ENCODE data around the gene RHOA.

The RHOA gene

DNA sequence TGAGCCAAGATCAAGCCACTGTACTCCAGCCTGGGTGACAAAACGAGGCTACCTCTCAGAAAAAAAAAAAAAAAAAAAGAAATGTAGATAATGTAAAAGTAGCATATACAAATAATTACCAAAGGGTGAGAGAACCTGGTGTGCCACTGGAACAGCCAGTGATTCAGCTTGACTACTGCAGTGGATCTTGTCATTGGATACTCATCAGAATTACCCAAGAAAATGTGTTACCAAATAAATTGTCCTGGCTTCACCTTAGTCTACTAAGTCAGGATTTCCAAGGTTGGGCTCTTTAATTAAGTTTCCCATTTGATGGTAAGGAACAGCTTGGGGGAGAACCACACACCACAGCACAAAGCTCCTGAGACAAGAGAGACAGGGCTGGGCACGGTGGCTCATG, 15.8 kb upstream of the RHOA start:
- no peak for DNase-seq (ENCODE audit: low read depth in 1 of 2, low spot score in 1 of 2)
- Histone ChIP-seq H3K4me3 (replicated peaks; ENCODE audit: insufficient read depth, low read length) (no peak overlapping the region), H3K27ac (replicated peaks) (no peak overlapping the region), H3K27me3 (ENCODE audit: insufficient read depth, poor library complexity, severe bottlenecking) (no peaks in the 10 kb centered on the region)
- TF ChIP-seq, protein P1, sequence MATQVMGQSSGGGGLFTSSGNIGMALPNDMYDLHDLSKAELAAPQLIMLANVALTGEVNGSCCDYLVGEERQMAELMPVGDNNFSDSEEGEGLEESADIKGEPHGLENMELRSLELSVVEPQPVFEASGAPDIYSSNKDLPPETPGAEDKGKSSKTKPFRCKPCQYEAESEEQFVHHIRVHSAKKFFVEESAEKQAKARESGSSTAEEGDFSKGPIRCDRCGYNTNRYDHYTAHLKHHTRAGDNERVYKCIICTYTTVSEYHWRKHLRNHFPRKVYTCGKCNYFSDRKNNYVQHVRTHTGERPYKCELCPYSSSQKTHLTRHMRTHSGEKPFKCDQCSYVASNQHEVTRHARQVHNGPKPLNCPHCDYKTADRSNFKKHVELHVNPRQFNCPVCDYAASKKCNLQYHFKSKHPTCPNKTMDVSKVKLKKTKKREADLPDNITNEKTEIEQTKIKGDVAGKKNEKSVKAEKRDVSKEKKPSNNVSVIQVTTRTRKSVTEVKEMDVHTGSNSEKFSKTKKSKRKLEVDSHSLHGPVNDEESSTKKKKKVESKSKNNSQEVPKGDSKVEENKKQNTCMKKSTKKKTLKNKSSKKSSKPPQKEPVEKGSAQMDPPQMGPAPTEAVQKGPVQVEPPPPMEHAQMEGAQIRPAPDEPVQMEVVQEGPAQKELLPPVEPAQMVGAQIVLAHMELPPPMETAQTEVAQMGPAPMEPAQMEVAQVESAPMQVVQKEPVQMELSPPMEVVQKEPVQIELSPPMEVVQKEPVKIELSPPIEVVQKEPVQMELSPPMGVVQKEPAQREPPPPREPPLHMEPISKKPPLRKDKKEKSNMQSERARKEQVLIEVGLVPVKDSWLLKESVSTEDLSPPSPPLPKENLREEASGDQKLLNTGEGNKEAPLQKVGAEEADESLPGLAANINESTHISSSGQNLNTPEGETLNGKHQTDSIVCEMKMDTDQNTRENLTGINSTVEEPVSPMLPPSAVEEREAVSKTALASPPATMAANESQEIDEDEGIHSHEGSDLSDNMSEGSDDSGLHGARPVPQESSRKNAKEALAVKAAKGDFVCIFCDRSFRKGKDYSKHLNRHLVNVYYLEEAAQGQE (IDR thresholded peaks at IDR 0.05; ENCODE audit: insufficient replicate concordance, low read depth), result no peak
- TF ChIP-seq, protein P2, sequence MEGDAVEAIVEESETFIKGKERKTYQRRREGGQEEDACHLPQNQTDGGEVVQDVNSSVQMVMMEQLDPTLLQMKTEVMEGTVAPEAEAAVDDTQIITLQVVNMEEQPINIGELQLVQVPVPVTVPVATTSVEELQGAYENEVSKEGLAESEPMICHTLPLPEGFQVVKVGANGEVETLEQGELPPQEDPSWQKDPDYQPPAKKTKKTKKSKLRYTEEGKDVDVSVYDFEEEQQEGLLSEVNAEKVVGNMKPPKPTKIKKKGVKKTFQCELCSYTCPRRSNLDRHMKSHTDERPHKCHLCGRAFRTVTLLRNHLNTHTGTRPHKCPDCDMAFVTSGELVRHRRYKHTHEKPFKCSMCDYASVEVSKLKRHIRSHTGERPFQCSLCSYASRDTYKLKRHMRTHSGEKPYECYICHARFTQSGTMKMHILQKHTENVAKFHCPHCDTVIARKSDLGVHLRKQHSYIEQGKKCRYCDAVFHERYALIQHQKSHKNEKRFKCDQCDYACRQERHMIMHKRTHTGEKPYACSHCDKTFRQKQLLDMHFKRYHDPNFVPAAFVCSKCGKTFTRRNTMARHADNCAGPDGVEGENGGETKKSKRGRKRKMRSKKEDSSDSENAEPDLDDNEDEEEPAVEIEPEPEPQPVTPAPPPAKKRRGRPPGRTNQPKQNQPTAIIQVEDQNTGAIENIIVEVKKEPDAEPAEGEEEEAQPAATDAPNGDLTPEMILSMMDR (IDR thresholded peaks at IDR 0.05; ENCODE audit: insufficient read depth, low read length), result no peak
- TF ChIP-seq GABPA (IDR thresholded peaks at IDR 0.05; ENCODE audit: low read depth) (no peak), POLR2AphosphoS5 (IDR thresholded peaks at IDR 0.05; ENCODE audit: low read depth) (no peak), SPI1 (IDR thresholded peaks at IDR 0.05; ENCODE audit: borderline replicate concordance, low read depth) (no peak)

DNA sequence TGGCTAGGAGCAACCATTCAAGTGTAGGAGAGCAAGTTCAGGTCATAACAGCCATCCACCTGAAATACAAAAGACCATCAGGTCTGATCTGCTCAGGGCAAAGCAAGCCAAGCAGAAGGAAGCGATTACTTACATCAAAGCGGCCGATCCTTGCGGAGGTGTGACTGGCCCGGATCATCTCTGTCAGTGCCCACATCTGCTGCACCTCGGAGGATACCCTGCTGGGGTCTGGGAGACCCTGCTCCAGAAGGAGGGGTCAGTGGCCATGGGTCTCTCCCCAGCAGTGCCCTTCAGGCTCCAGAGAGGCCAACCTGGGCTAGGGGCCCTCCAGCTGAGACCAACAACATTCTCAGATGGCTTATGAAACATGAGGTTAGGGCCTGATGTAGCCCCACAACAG, 13.0 kb upstream of the RHOA start:
- Histone ChIP-seq H3K4me3 (replicated peaks; ENCODE audit: insufficient read depth, low read length) (no peak overlapping the region), H3K27me3 (ENCODE audit: insufficient read depth, poor library complexity, severe bottlenecking) (no peaks in the 10 kb centered on the region), H3K27ac (replicated peaks) (no peak overlapping the region)
- TF ChIP-seq, protein P2 (IDR thresholded peaks at IDR 0.05; ENCODE audit: insufficient read depth, low read length), result no peak
- TF ChIP-seq, protein P1 (IDR thresholded peaks at IDR 0.05; ENCODE audit: insufficient replicate concordance, low read depth), result no peak
- TF ChIP-seq GABPA (IDR thresholded peaks at IDR 0.05; ENCODE audit: low read depth) (no peak), SPI1 (IDR thresholded peaks at IDR 0.05; ENCODE audit: borderline replicate concordance, low read depth) (no peak), POLR2AphosphoS5 (IDR thresholded peaks at IDR 0.05; ENCODE audit: low read depth) (no peak)
- DNase-seq (ENCODE audit: low read depth in 1 of 2, low spot score in 1 of 2), result no peak

DNA sequence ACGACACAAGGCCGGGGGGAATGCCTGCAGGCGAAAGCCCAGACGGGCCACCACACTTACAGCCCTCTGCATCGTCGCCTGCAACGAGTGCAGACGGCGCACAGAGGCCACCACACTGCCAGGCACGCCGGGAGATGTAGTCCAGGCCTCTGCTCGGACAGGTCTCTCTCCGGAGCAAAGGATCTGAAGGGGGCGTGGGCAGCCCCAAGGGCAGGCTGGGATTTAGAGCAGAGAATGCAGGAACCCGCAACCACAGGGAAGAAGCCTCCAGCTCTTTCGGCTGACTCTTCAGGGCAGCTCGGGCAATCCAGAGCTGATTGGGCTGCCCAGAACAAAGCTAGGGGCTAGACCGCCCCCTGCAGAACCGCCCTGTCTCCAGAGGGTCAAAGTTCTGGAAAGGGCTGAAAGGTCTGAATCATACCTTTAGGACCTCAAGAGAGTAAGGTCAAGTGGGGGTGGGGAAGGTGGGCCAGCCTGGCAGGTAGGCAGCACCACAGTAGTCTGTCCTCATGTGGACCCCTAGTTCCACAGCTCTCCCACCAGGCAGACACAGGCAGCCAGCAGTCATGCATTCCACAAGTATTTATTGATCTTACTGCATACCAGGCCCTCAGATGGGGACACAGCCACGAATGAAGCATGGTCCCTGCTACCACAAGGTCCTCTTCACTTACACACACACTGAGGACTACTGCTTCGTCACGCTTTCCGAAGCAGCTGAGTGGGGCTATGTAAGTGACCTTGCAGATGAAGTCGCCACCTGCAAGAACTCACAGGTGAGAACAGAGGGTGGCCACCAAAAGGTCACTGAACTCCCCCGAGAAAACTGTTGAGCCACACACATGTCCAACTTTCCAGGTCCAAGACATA, 10.8 kb upstream of the RHOA start, which contains the start of gene AMT:
TSS of gene AMT (minus strand) at position 95 of the 870 bp plus-strand sequence. CDS start at position 72, 23 bp downstream.
- H3K27me3 ChIP-seq (ENCODE audit: insufficient read depth, poor library complexity, severe bottlenecking), result no peaks in the 10 kb centered on the region
- no peak within 1 kb of the TSS for H3K4me3 ChIP-seq (replicated peaks; ENCODE audit: insufficient read depth, low read length)
- TF ChIP-seq, protein P2 (IDR thresholded peaks at IDR 0.05; ENCODE audit: insufficient read depth, low read length), result no peak
- TF ChIP-seq, protein P1 (IDR thresholded peaks at IDR 0.05; ENCODE audit: insufficient replicate concordance, low read depth), result no peak
- no peak for TF ChIP-seq GABPA (IDR thresholded peaks at IDR 0.05; ENCODE audit: low read depth)
- no peak for TF ChIP-seq POLR2AphosphoS5 (IDR thresholded peaks at IDR 0.05; ENCODE audit: low read depth)
- TF ChIP-seq SPI1 (IDR thresholded peaks at IDR 0.05; ENCODE audit: borderline replicate concordance, low read depth), result no peak
- H3K27ac ChIP-seq (replicated peaks), result no peak within 1 kb of the TSS
- DNase-seq (ENCODE audit: low read depth in 1 of 2, low spot score in 1 of 2), result no peak
